ENCODE results near the gene AGRP. TPM values are rescaled to one million over a fixed set of nuclear protein-coding genes. Genes with fewer than 3 reads are reported as not detected.

Gene AGRP
- total and polyA plus RNA-seq, 12 donors: 2.9 to 98.1 (median 10.4) TPM

DNA sequence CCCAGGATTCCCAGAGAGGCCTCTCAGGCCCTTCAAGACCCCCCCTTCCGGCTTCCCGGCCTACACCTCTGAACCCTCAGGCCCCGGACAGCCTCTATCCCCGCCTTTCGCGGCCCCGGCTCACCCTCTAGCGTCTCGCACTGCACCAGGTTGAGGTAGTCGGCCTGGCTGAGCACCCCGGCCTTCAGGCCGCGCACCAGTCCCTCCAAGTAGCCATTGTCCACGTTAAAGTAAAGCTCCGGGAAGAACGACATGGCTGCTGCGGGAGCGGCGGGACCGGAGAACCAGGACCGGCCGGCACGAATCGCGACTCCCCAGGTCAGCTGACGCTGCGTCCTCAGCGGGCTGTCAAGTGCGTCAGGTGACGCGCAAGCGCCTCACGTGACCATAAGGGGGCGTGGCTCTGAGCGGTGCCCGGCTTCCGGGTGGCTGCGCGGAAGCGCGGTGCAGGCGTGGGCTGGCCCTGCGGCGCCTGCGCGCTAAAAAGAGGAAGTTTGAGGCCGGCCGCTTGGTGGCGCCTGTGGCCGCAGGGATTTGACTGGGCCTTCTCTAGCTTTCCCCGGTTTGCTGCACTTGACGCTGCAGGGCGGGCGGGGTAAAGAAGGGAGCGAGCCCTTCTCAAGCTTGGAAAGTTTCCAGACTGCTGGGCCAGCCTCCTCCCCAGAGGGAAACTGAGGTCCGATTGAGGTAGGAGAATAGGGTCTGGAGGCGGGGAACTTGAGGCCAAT is 2.4 kb downstream of the AGRP start, which contains the start of gene ATP6V0D1:
ATP6V0D1 (minus strand) TSS at position 325 of the 728 bp plus-strand sequence; CDS start at position 254, 71 bp downstream.
- H3K4me3 ChIP-seq: peak within 1 kb of the TSS; percentile 67 to 96 (median 86)
- intact Hi-C loops (cut with DNase I): loop anchor here in 1 of 2 donors (5.0 kb wide), 1 partner anchor 36 kb away; no protein-coding TSS in a partner anchor
- no peaks in the 10 kb centered on the region for H3K27me3 ChIP-seq
- peaks cover 32 to 62% of the 10 kb centered on the region in 2 donors for H3K4me1 ChIP-seq (replicated peaks in 1 of 2)
- 0 to 2% (median 0%) methylated on average over 33 to 57 of the region's 57 CpGs for WGBS, 4 donors
- no peaks in the 10 kb centered on the region for H3K9me3 ChIP-seq (replicated peaks in 1 of 3)
- H3K36me3 ChIP-seq (replicated peaks in 1 of 2): peaks cover 0 to 8% of the 10 kb centered on the region in 2 donors
- peak within 1 kb of the TSS; percentile 93 to 99 (median 97) for H3K27ac ChIP-seq
- TF ChIP-seq POLR2A (IDR thresholded peaks at IDR 0.05) (peak; percentile 76 to 92), CTCF (IDR thresholded peaks at IDR 0.05) (peak; percentile 83 to 97 (median 89))
- DNase-seq: peak; percentile 98 to 99 (median 99)

DNA sequence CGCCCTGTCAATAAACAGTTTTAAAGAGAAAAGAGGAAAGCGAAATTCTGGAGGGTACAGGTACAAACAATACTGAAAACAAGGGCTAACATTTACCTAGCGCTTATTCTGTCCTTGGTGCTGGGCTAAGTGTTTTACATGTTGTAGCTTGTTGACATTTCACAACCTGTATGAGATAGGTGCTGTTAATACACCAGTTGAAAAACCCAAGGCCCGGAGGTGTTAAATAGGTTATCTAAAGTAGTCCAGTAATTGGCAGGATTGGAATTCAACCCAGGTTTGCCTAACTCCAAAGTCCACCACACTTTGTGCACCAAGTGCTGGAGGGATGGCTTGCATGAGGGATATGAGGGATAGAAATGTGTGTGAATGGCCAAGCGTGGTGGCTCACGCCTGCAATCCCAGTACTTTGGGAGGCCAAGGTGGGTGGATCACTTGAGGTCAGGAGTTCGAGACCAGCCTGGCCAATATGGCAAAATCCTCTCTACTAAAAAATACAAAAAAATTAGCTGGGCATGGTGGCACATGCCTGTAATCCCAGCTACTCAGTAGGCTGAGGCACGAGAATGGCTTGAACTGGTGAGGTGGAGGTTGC is 5.3 kb downstream of the AGRP start:
- intact Hi-C loops (cut with DNase I): no loop called here
- Histone ChIP-seq H3K27ac (no peak overlapping the region), H3K27me3 (no peaks in the 10 kb centered on the region), H3K9me3 (replicated peaks in 1 of 3) (no peaks in the 10 kb centered on the region), H3K4me1 (replicated peaks in 1 of 2) (peaks cover 33 to 63% of the 10 kb centered on the region in 2 donors), H3K36me3 (replicated peaks in 1 of 2) (no peaks in the 10 kb centered on the region), H3K4me3 (no peak overlapping the region)
- no peak for TF ChIP-seq POLR2A (IDR thresholded peaks at IDR 0.05)
- TF ChIP-seq CTCF (IDR thresholded peaks at IDR 0.05): no peak
- no peak for DNase-seq
- WGBS, 4 donors: 92 to 95% (median 94%) methylated on average over 8 of the region's 8 CpGs

DNA sequence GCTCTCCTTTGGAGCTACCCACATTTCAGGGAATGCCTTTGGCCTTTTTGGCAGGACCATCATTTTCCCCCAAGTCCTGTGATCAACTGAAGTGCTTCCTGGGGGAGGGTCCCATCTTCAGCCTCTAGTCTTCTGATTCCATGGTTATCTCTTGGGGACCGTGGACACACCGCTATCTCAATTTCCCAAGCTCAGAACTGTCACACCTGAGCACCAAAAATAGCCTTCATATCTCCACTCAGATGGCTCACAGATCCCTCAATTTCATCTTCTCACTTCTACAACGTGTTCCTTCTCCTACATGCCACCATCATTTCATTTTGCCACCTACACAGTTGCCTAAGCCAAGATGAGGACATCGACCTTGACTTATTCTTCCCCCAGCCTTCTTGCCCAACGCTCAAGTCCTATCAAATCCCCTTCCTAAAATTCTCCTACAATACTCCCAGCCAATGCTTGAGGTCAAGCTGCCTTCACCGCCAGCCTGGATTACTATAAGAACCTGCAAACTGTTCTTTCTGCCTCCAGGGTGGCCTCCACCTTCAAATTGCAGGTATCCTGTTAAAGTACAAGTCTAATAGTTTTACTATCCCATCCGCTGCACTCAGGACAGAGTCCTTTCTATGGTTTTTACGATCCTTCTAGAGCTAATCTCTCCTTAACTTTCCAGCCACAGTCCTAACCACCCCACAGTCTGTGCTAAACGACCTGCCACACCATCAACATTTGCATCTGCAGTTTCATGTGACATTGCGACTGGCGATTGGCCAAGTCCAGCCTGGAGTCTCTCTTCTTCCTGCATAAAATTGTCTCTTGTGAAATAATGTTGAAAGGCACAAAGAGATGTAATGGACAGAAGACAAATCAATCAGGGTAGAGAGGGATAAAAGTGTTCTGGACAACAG is 8.5 kb downstream of the AGRP start:
- peak in 1 of 7 donors; percentile 34 for DNase-seq
- Histone ChIP-seq H3K4me3 (no peak overlapping the region), H3K27ac (peak overlapping the region in 1 of 5 donors; percentile 40), H3K36me3 (replicated peaks in 1 of 2) (no peaks in the 10 kb centered on the region), H3K4me1 (replicated peaks in 1 of 2) (peaks cover 35 to 64% of the 10 kb centered on the region in 2 donors), H3K9me3 (replicated peaks in 1 of 3) (no peaks in the 10 kb centered on the region), H3K27me3 (no peaks in the 10 kb centered on the region)
- WGBS, 4 donors: 77 to 82% (median 79%) methylated on average over 11 of the region's 11 CpGs
- intact Hi-C loops (cut with DNase I): no loop called here
- TF ChIP-seq CTCF (IDR thresholded peaks at IDR 0.05) (no peak), POLR2A (IDR thresholded peaks at IDR 0.05) (no peak)
